A673 (cell line): ENCODE measurements around the gene CLIC5. TPM values are rescaled to one million over a fixed set of nuclear protein-coding genes. Genes with fewer than 3 reads are reported as not detected.

Experiments used
- BruUV-seq: library from RNA; stranded (reverse); fragments of 400-500 nt; replicated peaks from 2 replicates; lab custom pipeline; 2021; lab: Mats Ljungman, UMichigan
- CTCF ChIA-PET: fragments of 300-600 bp; sonication (Branson Sonifier 250); formaldehyde crosslinking; loops from one replicate; lab custom pipeline; 2022; ENCODE audit warnings: antibody characterized with exemption; lab: Charles Lee
- POLR2A ChIA-PET: fragments of 300-600 bp; sonication (Branson Sonifier 250); formaldehyde crosslinking; loops from one replicate; lab custom pipeline; 2022; ENCODE audit warnings: antibody characterized with exemption; ENCODE audit not compliant: low non-redundant PET; lab: Charles Lee
- DNase-seq: peaks from one replicate; pipeline ENCODE4 v3.0.0-alpha.2; 2015; ENCODE audit warnings: low spot score
- H3K27ac ChIP-seq: fragments of 200-600 bp; sonication (generic); 2 replicates; pipeline ENCODE4 v1.5.1; 2016; ENCODE audit warnings: mixed run types, low read depth, mild to moderate bottlenecking, mixed read lengths, antibody characterized with exemption, low read length; ENCODE audit not compliant: poor library complexity, severe bottlenecking
- H3K27me3 ChIP-seq: fragments of 200-600 bp; sonication (generic); replicated peaks from 2 replicates; pipeline ENCODE4 v1.6.1; 2017; ENCODE audit warnings: mixed run types, low read depth, mild to moderate bottlenecking, mixed read lengths, antibody characterized with exemption, low read length; ENCODE audit not compliant: insufficient read depth, poor library complexity
- H3K36me3 ChIP-seq: fragments of 200-600 bp; sonication (generic); 2 replicates; pipeline ENCODE4 v1.6.1; 2016; ENCODE audit warnings: mixed run types, mild to moderate bottlenecking, mixed read lengths, antibody characterized with exemption, low read length; ENCODE audit not compliant: insufficient read depth, poor library complexity, severe bottlenecking
- H3K4me1 ChIP-seq: fragments of 200-600 bp; sonication (generic); 2 replicates; pipeline ENCODE4 v1.6.1; 2017; ENCODE audit warnings: mixed run types, mild to moderate bottlenecking, mixed read lengths, antibody characterized with exemption, low read length; ENCODE audit not compliant: insufficient read depth, poor library complexity, severe bottlenecking
- H3K4me3 ChIP-seq: fragments of 200-600 bp; sonication (generic); 2 replicates; pipeline ENCODE4 v1.5.1; 2016; ENCODE audit warnings: low read depth, mixed run types, mild to moderate bottlenecking, mixed read lengths, low read length; ENCODE audit not compliant: poor library complexity, severe bottlenecking
- H3K9me3 ChIP-seq: fragments of 200-600 bp; sonication (generic); 2 replicates; pipeline ENCODE4 v1.6.1; 2016; ENCODE audit warnings: mixed run types, low read depth, mild to moderate bottlenecking, mixed read lengths, antibody characterized with exemption, low read length; ENCODE audit not compliant: poor library complexity, severe bottlenecking
- CTCF ChIP-seq: fragments of 300-800, 200-600 bp; sonication (generic); conservative IDR thresholded peaks from 2 replicates; pipeline ENCODE4 v1.5.1; 2017; ENCODE audit warnings: low read depth, mild to moderate bottlenecking, antibody characterized with exemption, low read length, moderate library complexity, mixed read lengths
- EZH2 ChIP-seq: fragments of 200-600 bp; sonication (generic); IDR thresholded peaks from 2 replicates; pipeline ENCODE4 v1.6.1; 2017; ENCODE audit warnings: borderline replicate concordance, low read depth, mild to moderate bottlenecking, mixed read lengths, antibody characterized with exemption, low read length; ENCODE audit not compliant: poor library complexity, severe bottlenecking
- intact Hi-C: fragments of 100-400 bp; cut with micrococcal nuclease; formaldehyde crosslinking; loops from one replicate; pipeline ENCODE4 v1.10.0; 2022; ENCODE audit not compliant: unreplicated experiment
- total RNA-seq: library from RNA; stranded (reverse); gene quantifications from 2 replicates; pipeline ENCODE4 v1.2.3, GENCODE V29; 2021

The CLIC5 gene
- total RNA-seq, 1 experiment from 2014 or later, result not detected

- no peaks in the 10 kb centered on the region for H3K36me3 ChIP-seq
- H3K27ac ChIP-seq, result no peak overlapping the region
- DNase-seq, result no peak
- intact Hi-C loops, result no loop called here
- H3K4me1 ChIP-seq, result no peaks in the 10 kb centered on the region
- TF ChIP-seq EZH2 (no peak), CTCF (no peak)
- no peaks in the 10 kb centered on the region for H3K27me3 ChIP-seq
- no peaks in the 10 kb centered on the region for H3K9me3 ChIP-seq
- ChIA-PET CTCF (no interaction called here), POLR2A (no interaction called here)
- H3K4me3 ChIP-seq, result no peak overlapping the region
- BruUV-seq, result no TSS peak
Observed at GRCh38 chr6:45971287-45971686, 44.4 kb downstream of the CLIC5 start.

GRCh38 chr6:45970326-45970725 lies 45.3 kb downstream of the CLIC5 start:
- Histone ChIP-seq H3K36me3 (no peaks in the 10 kb centered on the region), H3K4me3 (no peak overlapping the region), H3K27me3 (no peaks in the 10 kb centered on the region), H3K9me3 (no peaks in the 10 kb centered on the region), H3K4me1 (no peaks in the 10 kb centered on the region), H3K27ac (no peak overlapping the region)
- peak; percentile 18 for DNase-seq
- CTCF ChIA-PET, result no interaction called here
- intact Hi-C loops, result no loop called here
- TF ChIP-seq EZH2 (no peak), CTCF (no peak)
- POLR2A ChIA-PET, result no interaction called here
- BruUV-seq, result no TSS peak

- Histone ChIP-seq H3K9me3 (no peaks in the 10 kb centered on the region), H3K27me3 (no peaks in the 10 kb centered on the region), H3K4me3 (no peak overlapping the region), H3K4me1 (no peaks in the 10 kb centered on the region), H3K27ac (no peak overlapping the region), H3K36me3 (no peaks in the 10 kb centered on the region)
- no TSS peak for BruUV-seq
- ChIA-PET POLR2A (no interaction called here), CTCF (no interaction called here)
- TF ChIP-seq CTCF (no peak), EZH2 (no peak)
- intact Hi-C loops, result no loop called here
- no peak for DNase-seq
Observed at GRCh38 chr6:45969883-45970282, 45.8 kb downstream of the CLIC5 start.
